RWPE2 (cell line): ENCODE results near the gene COL1A1.

Experiments
- ATAC-seq: fragments of 200-7000 bp; cut with Tn5 transposase; 3 replicates; pipeline ENCODE4 v1.9.1; 2021; ENCODE audit warnings: low read depth
- DNase-seq: peaks from one replicate; pipeline ENCODE4 v3.0.0-alpha.2; 2020; ENCODE audit warnings: low spot score
- H3K27ac ChIP-seq: fragments of 450-650 bp; 2 replicates; pipeline ENCODE4 v1.5.1; 2017; ENCODE audit warnings: mild to moderate bottlenecking; ENCODE audit not compliant: poor library complexity, severe bottlenecking
- H3K27me3 ChIP-seq: fragments of 250-450 bp; sonication (Bioruptor Pico); 2 replicates; pipeline ENCODE4 v1.5.1; 2021; ENCODE audit warnings: mild to moderate bottlenecking, moderate library complexity; ENCODE audit not compliant: insufficient read depth, poor library complexity, severe bottlenecking
- H3K36me3 ChIP-seq: fragments of 250-450 bp; sonication (Bioruptor Pico); 2 replicates; pipeline ENCODE4 v1.5.1; 2020; ENCODE audit warnings: low read depth, mild to moderate bottlenecking, moderate library complexity
- H3K4me1 ChIP-seq: fragments of 250-450 bp; sonication (Bioruptor Pico); 2 replicates; pipeline ENCODE4 v1.5.1; 2021; ENCODE audit warnings: mild to moderate bottlenecking, moderate library complexity; ENCODE audit not compliant: insufficient read depth, poor library complexity, severe bottlenecking
- H3K4me3 ChIP-seq: fragments of 250-450 bp; sonication (Bioruptor Pico); 2 replicates; pipeline ENCODE4 v1.5.1; 2021; ENCODE audit warnings: mild to moderate bottlenecking, moderate library complexity; ENCODE audit not compliant: severe bottlenecking
- H3K9me3 ChIP-seq: fragments of 250-450 bp; sonication (Bioruptor Pico); 2 replicates; pipeline ENCODE4 v1.5.1; 2021; ENCODE audit warnings: mild to moderate bottlenecking, moderate library complexity; ENCODE audit not compliant: severe bottlenecking
- CTCF ChIP-seq: fragments of 450-650 bp; IDR thresholded peaks from one replicate; pipeline ENCODE4 v1.5.1; 2017; ENCODE audit warnings: mild to moderate bottlenecking, moderate library complexity; ENCODE audit not compliant: poor library complexity, severe bottlenecking

The COL1A1 gene

GRCh38 chr17:50147841-50148225, 53.6 kb downstream of the COL1A1 start:
- Histone ChIP-seq H3K9me3 (no peaks in the 10 kb centered on the region), H3K36me3 (peaks cover 47% of the 10 kb centered on the region), H3K4me1 (peaks cover 26% of the 10 kb centered on the region), H3K4me3 (peak overlapping the region; percentile 89), H3K27ac (peak overlapping the region; percentile 95), H3K27me3 (no peaks in the 10 kb centered on the region)
- TF ChIP-seq CTCF = no peak
- DNase-seq (no peak), ATAC-seq (no peak)

- H3K4me1 ChIP-seq = peaks cover 19% of the 10 kb centered on the region
- DNase-seq (no peak), ATAC-seq (no peak)
- no peaks in the 10 kb centered on the region for H3K27me3 ChIP-seq
- no peaks in the 10 kb centered on the region for H3K9me3 ChIP-seq
- peaks cover 54% of the 10 kb centered on the region for H3K36me3 ChIP-seq
- H3K27ac ChIP-seq = peak overlapping the region; percentile 95
- no peak overlapping the region for H3K4me3 ChIP-seq
- TF ChIP-seq CTCF = no peak
Measured at GRCh38 chr17:50146927-50147665, 54.3 kb downstream of the COL1A1 start.

GRCh38 chr17:50146230-50146926, 55.1 kb downstream of the COL1A1 start:
- Histone ChIP-seq H3K27ac (no peak overlapping the region), H3K27me3 (no peaks in the 10 kb centered on the region), H3K4me1 (peaks cover 18% of the 10 kb centered on the region), H3K4me3 (no peak overlapping the region), H3K36me3 (peaks cover 60% of the 10 kb centered on the region), H3K9me3 (no peaks in the 10 kb centered on the region)
- no peak for TF ChIP-seq CTCF
- ATAC-seq (no peak), DNase-seq (no peak)

- Histone ChIP-seq H3K27ac (no peak overlapping the region), H3K36me3 (peaks cover 67% of the 10 kb centered on the region), H3K27me3 (no peaks in the 10 kb centered on the region), H3K4me3 (no peak overlapping the region), H3K9me3 (no peaks in the 10 kb centered on the region), H3K4me1 (peaks cover 18% of the 10 kb centered on the region)
- TF ChIP-seq CTCF = no peak
- no peak for DNase-seq
- no peak for ATAC-seq
Measured at GRCh38 chr17:50145532-50146229, 55.8 kb downstream of the COL1A1 start.
